GM12878 (cell line): ENCODE results near the gene RIMS1. TPM values are rescaled to one million over a fixed set of nuclear protein-coding genes. Genes with fewer than 3 reads are reported as not detected.

Source experiments
- ATAC-seq: fragments of 200-7000 bp; cut with Tn5 transposase; 3 replicates; pipeline ENCODE4 v1.9.1; 2020; ENCODE audit warnings: mild to moderate bottlenecking, moderate library complexity
- BruUV-seq: library from RNA; stranded (reverse); fragments of 400-500 nt; replicated peaks from 2 replicates; lab custom pipeline; 2021; lab: Mats Ljungman, UMichigan
- CTCF ChIA-PET: fragments of 300-600 bp; sonication (Branson Sonifier 250); formaldehyde crosslinking; extraction: SDS; loops from one replicate; lab custom pipeline; 2021; ENCODE audit warnings: inconsistent platforms; lab: Yijun Ruan, JAX
- POLR2A ChIA-PET: fragments of 350-600 bp; formaldehyde crosslinking; extraction: SDS; loops from one replicate; lab custom pipeline; 2021; ENCODE audit warnings: inconsistent platforms; lab: Charles Lee
- RAD21 ChIA-PET: fragments of 300-600 bp; sonication (Branson Sonifier 250); formaldehyde crosslinking; loops from one replicate; lab custom pipeline; 2023; ENCODE audit warnings: antibody characterized with exemption; ENCODE audit not compliant: unreplicated experiment; lab: Charles Lee
- SMC1A ChIA-PET: fragments of 300-600 bp; sonication (Branson Sonifier 250); formaldehyde crosslinking; loops from one replicate; lab custom pipeline; 2023; ENCODE audit not compliant: unreplicated experiment, uncharacterized antibody; lab: Charles Lee
- DNase-seq: peaks from one replicate; pipeline ENCODE4 v3.0.0-alpha.2; 2011; ENCODE audit warnings: low read depth, low spot score
- FAIRE-seq: peaks from 3 replicates; lab custom pipeline; 2011; peaks lifted over from hg19 to GRCh38; lab: Jason Lieb, UNC
- H2AFZ ChIP-seq: 2 replicates; pipeline ENCODE4 v1.6.0; 2011; ENCODE audit warnings: low read depth, low read length, control low read depth; ENCODE audit not compliant: control insufficient read depth
- H3K27ac ChIP-seq: 2 replicates; pipeline ENCODE4 v1.5.1; 2011; ENCODE audit warnings: control low read depth; ENCODE audit not compliant: control insufficient read depth, insufficient read depth
- H3K27me3 ChIP-seq, 2 experiments: replicated peaks in 1 of 2; 2 replicates each; pipeline versions ENCODE4 v1.6.0 to v1.6.1; 2011; ENCODE audit warnings: low read length in 1 of 2; ENCODE audit not compliant: control insufficient read depth in 2 of 2, insufficient read depth in 2 of 2
- H3K36me3 ChIP-seq, 2 experiments: 2 replicates each; pipeline ENCODE4 v1.5.1; 2011; ENCODE audit warnings: low read length in 1 of 2; ENCODE audit not compliant: control insufficient read depth in 2 of 2, insufficient read depth in 2 of 2
- H3K4me1 ChIP-seq: 2 replicates; pipeline ENCODE4 v1.6.1; 2011; ENCODE audit warnings: mild to moderate bottlenecking, low read length, moderate library complexity, mixed read lengths; ENCODE audit not compliant: control insufficient read depth, insufficient read depth
- H3K4me2 ChIP-seq: 2 replicates; pipeline ENCODE4 v1.6.0; 2011; ENCODE audit warnings: control low read depth; ENCODE audit not compliant: control insufficient read depth, insufficient read depth
- H3K4me3 ChIP-seq: fragments of 200-600 bp; sonication (generic); 2 replicates; pipeline ENCODE4 v1.5.1; 2016
- H3K79me2 ChIP-seq: 2 replicates; pipeline ENCODE4 v1.6.0; 2011; ENCODE audit warnings: low read length; ENCODE audit not compliant: control insufficient read depth, insufficient read depth
- H3K9ac ChIP-seq: 2 replicates; pipeline ENCODE4 v1.8.0; 2011; ENCODE audit warnings: low read length, control low read depth, mixed read lengths; ENCODE audit not compliant: control insufficient read depth, insufficient read depth
- H3K9me3 ChIP-seq: replicated peaks from 3 replicates; pipeline ENCODE4 v1.5.1; 2011; ENCODE audit warnings: mild to moderate bottlenecking, low read length; ENCODE audit not compliant: control insufficient read depth, insufficient read depth
- H4K20me1 ChIP-seq: 2 replicates; pipeline ENCODE4 v1.6.0; 2011; ENCODE audit not compliant: control insufficient read depth, insufficient read depth
- CHD2 ChIP-seq: IDR thresholded peaks from 2 replicates; pipeline ENCODE4 v1.6.1; 2011; ENCODE audit warnings: low read depth, low read length, improper control_type of control experiment, borderline replicate concordance
- CHD4 ChIP-seq: fragments of 200-600 bp; sonication (generic); IDR thresholded peaks from 2 replicates; pipeline ENCODE4 v1.6.1; 2016; ENCODE audit warnings: mild to moderate bottlenecking
- FOXK2 ChIP-seq: fragments of 450-650 bp; IDR thresholded peaks from 2 replicates; pipeline ENCODE4 v1.6.1; 2017; ENCODE audit warnings: mild to moderate bottlenecking, moderate library complexity
- GATAD2B ChIP-seq: fragments of 450-650 bp; conservative IDR thresholded peaks from 2 replicates; pipeline ENCODE4 v1.6.1; 2017; ENCODE audit warnings: low read depth, mild to moderate bottlenecking, moderate library complexity
- HCFC1 ChIP-seq: fragments of 150-350 bp; IDR thresholded peaks from 2 replicates; pipeline ENCODE4 v1.6.1; 2014; ENCODE audit warnings: low read length
- IKZF2 ChIP-seq, 2 experiments: fragments of 450-650 bp; IDR thresholded peaks; 2 replicates each; pipeline ENCODE4 v1.6.1; 2017; ENCODE audit warnings: mild to moderate bottlenecking in 2 of 2, moderate library complexity in 2 of 2
- JUNB ChIP-seq: IDR thresholded peaks from 2 replicates; pipeline ENCODE4 v1.6.1; 2016; ENCODE audit warnings: antibody characterized with exemption, mild to moderate bottlenecking
- KAT2A ChIP-seq: conservative IDR thresholded peaks from 2 replicates; pipeline ENCODE4 v1.6.1; 2011; ENCODE audit warnings: low read depth, low read length; ENCODE audit not compliant: control insufficient read depth
- MXI1 ChIP-seq: fragments of 150-350 bp; IDR thresholded peaks from 2 replicates; pipeline ENCODE4 v1.6.1; 2011; ENCODE audit warnings: low read depth, mild to moderate bottlenecking, inconsistent platforms, low read length, improper control_type of control experiment
- NR2C1 ChIP-seq: fragments of 450-650 bp; IDR thresholded peaks from 2 replicates; pipeline ENCODE4 v1.6.1; 2017; ENCODE audit warnings: antibody characterized with exemption, mild to moderate bottlenecking, moderate library complexity
- NRF1 ChIP-seq: conservative IDR thresholded peaks from 2 replicates; pipeline ENCODE4 v1.6.1; 2011; ENCODE audit warnings: mild to moderate bottlenecking, low read depth, low read length, improper control_type of control experiment
- POLR2AphosphoS2 ChIP-seq: IDR thresholded peaks from 2 replicates; pipeline ENCODE4 v1.6.1; 2011; ENCODE audit warnings: low read depth, mild to moderate bottlenecking, low read length, improper control_type of control experiment, moderate library complexity
- RELB ChIP-seq: fragments of 450-650 bp; IDR thresholded peaks from 2 replicates; pipeline ENCODE4 v1.6.1; 2017; ENCODE audit warnings: low read depth, mild to moderate bottlenecking, moderate library complexity
- RFX5 ChIP-seq: IDR thresholded peaks from 2 replicates; pipeline ENCODE4 v1.6.1; 2011; ENCODE audit warnings: low read depth, low read length, improper control_type of control experiment
- RUNX3 ChIP-seq: IDR thresholded peaks from 2 replicates; pipeline ENCODE4 v1.6.1; 2012; ENCODE audit warnings: low read length, inconsistent platforms
- SP1 ChIP-seq: IDR thresholded peaks from one replicate; pipeline ENCODE4 v1.6.1; 2011; ENCODE audit warnings: low read depth, low read length
- TARDBP ChIP-seq: IDR thresholded peaks from 2 replicates; pipeline ENCODE4 v1.6.1; 2016; ENCODE audit warnings: borderline replicate concordance
- TBL1XR1 ChIP-seq: IDR thresholded peaks from 2 replicates; pipeline ENCODE4 v1.6.1; 2012; ENCODE audit warnings: low read depth, low read length, improper control_type of control experiment
- YBX1 ChIP-seq: fragments of 450-650 bp; IDR thresholded peaks from 2 replicates; pipeline ENCODE4 v1.6.1; 2016; ENCODE audit warnings: antibody characterized with exemption
- ZNF24 ChIP-seq: fragments of 450-650 bp; IDR thresholded peaks from 2 replicates; pipeline ENCODE4 v1.6.1; 2017; ENCODE audit warnings: antibody characterized with exemption, mild to moderate bottlenecking
- WGBS: methylation state at CpG from one replicate; pipeline ENCODE4 v1.1.6; 2016; ENCODE audit warnings: low lambda C conversion rate; ENCODE audit not compliant: insufficient replicate concordance, insufficient coverage; ENCODE audit errors: missing lambda C conversion rate; 5-methylcytosine and 5-hydroxymethylcytosine counted together
- in situ Hi-C: fragments of 300-500 bp; cut with MboI; formaldehyde crosslinking; loops from 9 replicates; pipeline ENCODE4 v1.14.3; 2018; ENCODE audit warnings: mixed read lengths
- intact Hi-C: fragments of 100-400 bp; cut with micrococcal nuclease; formaldehyde crosslinking; loops from one replicate; pipeline ENCODE4 v1.14.2; 2022; ENCODE audit not compliant: unreplicated experiment
- polyA plus RNA-seq, 11 experiments: library from polyadenylated mRNA; depleted of rRNA in 4 of 11; unstranded in 6 of 11; stranded (reverse) in 5 of 11; fragments of >200 nt; fragmentation: Nextera tagmentation in 4 of 11; fragmentation: Illumina TruSeq in 1 of 11; extraction: Ambion mirVana in 4 of 11; extraction: Trizol in 1 of 11; gene quantifications; 1 replicate in 1 of 11; 2 replicates in 10 of 11; pipeline versions ENCODE4 v1.2.1 to v1.2.3, GENCODE V29; 2011 to 2016; ENCODE audit warnings: inconsistent platforms in 2 of 11, missing spikeins in 2 of 11, low read depth in 1 of 11
- total RNA-seq, 4 experiments: library from RNA; depleted of rRNA in 3 of 4; stranded (reverse); fragments of >200 nt in 3 of 4; fragmentation: Illumina TruSeq in 1 of 4; extraction: Trizol in 1 of 4; gene quantifications; 2 replicates each; pipeline versions ENCODE4 v1.2.1 to v1.2.3, GENCODE V29; 2013 to 2021
- TF ChIP-seq, protein P1 (sequence below): fragments of 450-650 bp; IDR thresholded peaks from 2 replicates; pipeline ENCODE4 v1.6.1; 2018; ENCODE audit warnings: borderline replicate concordance, mild to moderate bottlenecking; ENCODE audit not compliant: partially characterized antibody
- TF ChIP-seq, protein P2 (sequence below): IDR thresholded peaks from 2 replicates; pipeline ENCODE4 v1.6.1; 2012; ENCODE audit warnings: low read depth, low read length, improper control_type of control experiment

Gene RIMS1
- total and polyA plus RNA-seq, 10 of the 15 experiments (the other 5 are each of a cell fraction or from before 2014, with no cell fraction given): 0.05 to 0.76 (median 0.23) TPM

- TF ChIP-seq, protein P1, sequence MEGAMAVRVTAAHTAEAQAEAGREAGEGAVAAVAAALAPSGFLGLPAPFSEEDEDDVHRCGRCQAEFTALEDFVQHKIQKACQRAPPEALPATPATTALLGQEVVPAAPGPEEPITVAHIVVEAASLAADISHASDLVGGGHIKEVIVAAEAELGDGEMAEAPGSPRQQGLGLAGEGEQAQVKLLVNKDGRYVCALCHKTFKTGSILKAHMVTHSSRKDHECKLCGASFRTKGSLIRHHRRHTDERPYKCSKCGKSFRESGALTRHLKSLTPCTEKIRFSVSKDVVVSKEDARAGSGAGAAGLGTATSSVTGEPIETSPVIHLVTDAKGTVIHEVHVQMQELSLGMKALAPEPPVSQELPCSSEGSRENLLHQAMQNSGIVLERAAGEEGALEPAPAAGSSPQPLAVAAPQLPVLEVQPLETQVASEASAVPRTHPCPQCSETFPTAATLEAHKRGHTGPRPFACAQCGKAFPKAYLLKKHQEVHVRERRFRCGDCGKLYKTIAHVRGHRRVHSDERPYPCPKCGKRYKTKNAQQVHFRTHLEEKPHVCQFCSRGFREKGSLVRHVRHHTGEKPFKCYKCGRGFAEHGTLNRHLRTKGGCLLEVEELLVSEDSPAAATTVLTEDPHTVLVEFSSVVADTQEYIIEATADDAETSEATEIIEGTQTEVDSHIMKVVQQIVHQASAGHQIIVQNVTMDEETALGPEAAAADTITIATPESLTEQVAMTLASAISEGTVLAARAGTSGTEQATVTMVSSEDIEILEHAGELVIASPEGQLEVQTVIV: no peak
- no peak for TF ChIP-seq POLR2AphosphoS2
- no peak for TF ChIP-seq IKZF2 (IDR thresholded peaks at IDR 0.05)
- TF ChIP-seq, protein P2, sequence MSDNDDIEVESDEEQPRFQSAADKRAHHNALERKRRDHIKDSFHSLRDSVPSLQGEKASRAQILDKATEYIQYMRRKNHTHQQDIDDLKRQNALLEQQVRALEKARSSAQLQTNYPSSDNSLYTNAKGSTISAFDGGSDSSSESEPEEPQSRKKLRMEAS: no peak
These were observed 530.6 kb downstream of the RIMS1 start (continued) for GRCh38 chr6:72416744-72417465.

DNA sequence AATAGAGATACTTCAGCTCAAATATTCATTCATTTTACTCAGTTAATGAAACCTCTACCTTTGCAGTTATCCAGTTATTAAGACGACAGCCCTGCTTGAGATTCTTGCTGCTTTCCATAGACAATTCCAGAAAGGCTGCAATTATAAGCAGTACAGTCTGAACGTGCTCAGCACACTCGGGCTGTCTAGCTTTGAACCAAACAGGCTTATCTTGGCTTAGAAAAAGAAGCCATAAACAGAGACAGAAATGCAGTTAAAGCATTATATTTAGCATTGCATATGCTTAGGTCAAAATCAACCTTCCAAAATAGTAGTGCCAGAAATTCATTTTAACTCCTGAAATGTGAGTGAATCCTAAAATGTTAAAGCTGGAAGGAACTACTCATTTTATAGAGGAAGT, 531.4 kb downstream of the RIMS1 start:
- ATAC-seq (no peak), DNase-seq (no peak), FAIRE-seq (no peak)
- intact Hi-C loops (no loop called here), in situ Hi-C loops (no loop called here)
- Histone ChIP-seq H3K4me3 (no peak overlapping the region), H3K27me3 (peaks cover 1% of the 10 kb centered on the region in 2 experiments; a peak in 1 of 4 replicates), H2AFZ (no peak overlapping the region), H3K9me3 (no peaks in the 10 kb centered on the region), H3K4me1 (no peaks in the 10 kb centered on the region), H3K79me2 (no peaks in the 10 kb centered on the region), H4K20me1 (no peaks in the 10 kb centered on the region), H3K9ac (no peak overlapping the region), H3K4me2 (no peak overlapping the region), H3K27ac (no peak overlapping the region), H3K36me3 (no peaks in the 10 kb centered on the region)
- SMC1A ChIA-PET: interaction anchor here (1.0 kb wide), 1 partner anchor 9 kb away, joined by 3 read pairs; no protein-coding TSS in a partner anchor
- POLR2A ChIA-PET: no interaction called here
- RAD21 ChIA-PET: no interaction called here
- no TSS peak for BruUV-seq
- CTCF ChIA-PET: interaction anchor here (0.6 to 3.8 kb wide), 8 partner anchors 9 to 971 kb away, joined by 3 to 11 read pairs (median 4); no protein-coding TSS in a partner anchor
- WGBS: 4% methylated on average over 3 of the region's 3 CpGs
- no peak for TF ChIP-seq KAT2A
- TF ChIP-seq ZNF24: no peak
- TF ChIP-seq YBX1: no peak
- no peak for TF ChIP-seq IKZF2 (IDR thresholded peaks at IDR 0.05)
- TF ChIP-seq TARDBP: no peak
- no peak for TF ChIP-seq GATAD2B
- TF ChIP-seq TBL1XR1: no peak
- TF ChIP-seq RFX5: no peak
- TF ChIP-seq RELB: no peak
- no peak for TF ChIP-seq SP1
- no peak for TF ChIP-seq HCFC1
- no peak for TF ChIP-seq CHD4
- TF ChIP-seq JUNB: no peak
- TF ChIP-seq CHD2: no peak
- no peak for TF ChIP-seq NR2C1
- TF ChIP-seq NRF1: no peak
- TF ChIP-seq MXI1: no peak
- TF ChIP-seq RUNX3: no peak
- no peak for TF ChIP-seq FOXK2
